HepG2 (cell line): ENCODE data around the gene IL10RA. TPM values are rescaled to one million over a fixed set of nuclear protein-coding genes. Genes with fewer than 3 reads are reported as not detected.

Source experiments
- ATAC-seq: fragments of 200-7000 bp; cut with Tn5 transposase; 3 replicates; pipeline ENCODE4 v1.9.1; 2020; ENCODE audit warnings: mild to moderate bottlenecking, moderate library complexity
- BruUV-seq: library from RNA; stranded (reverse); fragments of 400-500 nt; replicated peaks from 2 replicates; lab custom pipeline; 2021; lab: Mats Ljungman, UMichigan
- CTCF ChIA-PET: fragments of 300-600 bp; formaldehyde crosslinking; extraction: SDS; loops from one replicate; lab custom pipeline; 2021; ENCODE audit warnings: low total read pairs, inconsistent platforms, low intra/inter-chr PET ratio; lab: Yijun Ruan, JAX
- POLR2A ChIA-PET: fragments of 350-600 bp; sonication (Branson Sonifier 250); formaldehyde crosslinking; loops from one replicate; lab custom pipeline; 2020; ENCODE audit warnings: antibody characterized with exemption, inconsistent platforms; lab: Yijun Ruan, JAX
- DNase-seq: peaks from one replicate; pipeline ENCODE4 v3.0.0-alpha.2; 2015; ENCODE audit warnings: low spot score
- FAIRE-seq: peaks from 3 replicates; lab custom pipeline; 2011; peaks lifted over from hg19 to GRCh38; lab: Jason Lieb, UNC
- H2AFZ ChIP-seq: one replicate; pipeline ENCODE4 v1.6.1; 2011; ENCODE audit warnings: low read length, inconsistent platforms
- H3K27ac ChIP-seq: fragments of 300-600 bp; 3 replicates; pipeline ENCODE4 v1.8.0; 2011; ENCODE audit warnings: mixed run types, mild to moderate bottlenecking, mixed read lengths, low read length, inconsistent platforms; ENCODE audit not compliant: insufficient read depth; ENCODE audit errors: extremely low read length
- H3K27me3 ChIP-seq, 2 experiments: fragments of 200-600 bp in 1 of 2; 2 replicates in 1 of 2; 3 replicates in 1 of 2; pipeline versions ENCODE4 v1.6.0 to v1.8.0; 2011; ENCODE audit warnings: low read length in 2 of 2, mild to moderate bottlenecking in 2 of 2, moderate library complexity in 2 of 2, inconsistent platforms in 1 of 2; ENCODE audit not compliant: insufficient read depth in 2 of 2, control insufficient read depth in 1 of 2
- H3K36me3 ChIP-seq, 2 experiments: fragments of 200-600 bp in 1 of 2; replicated peaks in 1 of 2; 2 replicates in 1 of 2; 3 replicates in 1 of 2; pipeline versions ENCODE4 v1.5.1 to v1.8.0; 2011; ENCODE audit warnings: low read length in 2 of 2, inconsistent platforms in 1 of 2; ENCODE audit not compliant: insufficient read depth in 2 of 2, control insufficient read depth in 1 of 2
- H3K4me1 ChIP-seq: 2 replicates; pipeline ENCODE4 v1.5.1; 2012; ENCODE audit warnings: low read length, inconsistent platforms; ENCODE audit not compliant: insufficient read depth
- H3K4me2 ChIP-seq: 2 replicates; pipeline ENCODE4 v1.6.0; 2011; ENCODE audit warnings: low read depth, low read length, inconsistent platforms
- H3K4me3 ChIP-seq, 3 experiments: fragments of 200-600 bp in 1 of 3; sonication (generic), shearing (Covaris generic) in 1 of 3; replicated peaks in 1 of 3; 2 replicates each; pipeline ENCODE4 v1.5.1; 2011 to 2016; ENCODE audit warnings: low read length in 3 of 3, inconsistent platforms in 2 of 3, low read depth in 2 of 3, mild to moderate bottlenecking in 2 of 3, control low read depth in 1 of 3, mixed read lengths in 1 of 3; ENCODE audit not compliant: insufficient read depth in 1 of 3
- H3K79me2 ChIP-seq: one replicate; pipeline ENCODE4 v1.6.1; 2011; ENCODE audit warnings: low read length, inconsistent platforms; ENCODE audit not compliant: insufficient read depth
- H3K9ac ChIP-seq: 2 replicates; pipeline ENCODE4 v1.6.0; 2011; ENCODE audit warnings: mild to moderate bottlenecking, low read depth, low read length, inconsistent platforms; ENCODE audit not compliant: insufficient read depth
- H3K9me3 ChIP-seq: 2 replicates; pipeline ENCODE4 v1.5.1; 2012; ENCODE audit warnings: mild to moderate bottlenecking, low read length
- H4K20me1 ChIP-seq: 2 replicates; pipeline ENCODE4 v1.6.0; 2011; ENCODE audit warnings: inconsistent platforms, mild to moderate bottlenecking, low read length, moderate library complexity; ENCODE audit not compliant: insufficient read depth
- EP300 ChIP-seq, 3 experiments: sonication (generic) in 1 of 3; formaldehyde crosslinking in 1 of 3; IDR thresholded peaks; 2 replicates each; pipeline versions ENCODE4 v1.5.1 to v1.6.1; 2011 to 2020; ENCODE audit warnings: low read depth in 2 of 3, low read length in 2 of 3, borderline replicate concordance in 1 of 3, improper control_type of control experiment in 1 of 3, mild to moderate bottlenecking in 1 of 3, missing genetic modification reagents in 1 of 3, moderate library complexity in 1 of 3
- NFYB ChIP-seq: sonication (generic); formaldehyde crosslinking; IDR thresholded peaks from 2 replicates; pipeline ENCODE4 v1.4.0; 2020; ENCODE audit warnings: missing genetic modification reagents
- NR2F1 ChIP-seq, 2 experiments: fragments of 450-650 bp in 1 of 2; formaldehyde crosslinking in 1 of 2; IDR thresholded peaks; 2 replicates each; pipeline versions ENCODE4 v1.5.0 to v1.6.1; 2016 to 2020; ENCODE audit warnings: mild to moderate bottlenecking in 1 of 2, missing compliant biosample characterization in 1 of 2, missing genetic modification reagents in 1 of 2, moderate library complexity in 1 of 2
- SP4 ChIP-seq: sonication (generic); formaldehyde crosslinking; IDR thresholded peaks from 2 replicates; pipeline ENCODE4 v1.8.1; 2023; ENCODE audit warnings: mild to moderate bottlenecking, missing genetic modification reagents
- TARDBP ChIP-seq: sonication (generic); formaldehyde crosslinking; IDR thresholded peaks from 2 replicates; pipeline ENCODE4 v1.8.0; 2022; ENCODE audit warnings: mild to moderate bottlenecking, missing genetic modification reagents
- ZNF138 ChIP-seq: sonication (generic); formaldehyde crosslinking; IDR thresholded peaks from 2 replicates; pipeline ENCODE4 v1.5.0; 2020; ENCODE audit warnings: mild to moderate bottlenecking, low read depth, missing genetic modification reagents
- ZNF143 ChIP-seq: sonication (generic); formaldehyde crosslinking; IDR thresholded peaks from 2 replicates; pipeline ENCODE4 v1.4.0; 2020; ENCODE audit warnings: missing genetic modification reagents
- ZNF629 ChIP-seq: sonication (generic); formaldehyde crosslinking; conservative IDR thresholded peaks from 2 replicates; pipeline ENCODE4 v1.5.0; 2020; ENCODE audit warnings: missing genetic modification reagents
- WGBS: methylation state at CpG from one replicate; pipeline ENCODE4 v1.1.6; 2017; ENCODE audit warnings: low lambda C conversion rate; 5-methylcytosine and 5-hydroxymethylcytosine counted together
- in situ Hi-C: cut with HindIII; loops from 2 replicates; pipeline ENCODE4 v1.10.0; 2017; ENCODE audit warnings: low pct_unique_long_range_greater_than_20kb; ENCODE audit not compliant: extremely low pct_ligation_motif_present
- intact Hi-C: fragments of 100-400 bp; cut with micrococcal nuclease; formaldehyde crosslinking; loops from one replicate; pipeline ENCODE4 v1.10.0; 2022; ENCODE audit not compliant: unreplicated experiment
- polyA plus RNA-seq, 8 experiments: library from polyadenylated mRNA; depleted of rRNA in 3 of 8; stranded (reverse) in 7 of 8; unstranded in 1 of 8; fragments of >200 nt; fragmentation: Illumina TruSeq in 4 of 8; extraction: Trizol in 4 of 8; gene quantifications; 2 replicates each; pipeline versions ENCODE4 v1.2.1 to v1.2.3, GENCODE V29; 2011 to 2016; ENCODE audit warnings: low read depth in 4 of 8, missing spikeins in 1 of 8, mixed read lengths in 1 of 8; ENCODE audit not compliant: insufficient read depth in 1 of 8
- total RNA-seq, 5 experiments: library from RNA; depleted of rRNA; stranded (reverse); fragments of >200 nt; fragmentation: Illumina TruSeq; extraction: Trizol; gene quantifications; 2 replicates each; pipeline ENCODE4 v1.2.3, GENCODE V29; 2016; ENCODE audit warnings: low read depth in 1 of 5
- TF ChIP-seq, protein P1 (sequence below): sonication (generic); formaldehyde crosslinking; IDR thresholded peaks from 2 replicates; pipeline ENCODE4 v1.8.0; 2022; ENCODE audit warnings: mild to moderate bottlenecking, missing genetic modification reagents, moderate library complexity
- TF ChIP-seq, protein P2 (sequence below): sonication (generic); formaldehyde crosslinking; IDR thresholded peaks from 2 replicates; pipeline ENCODE4 v1.9.0; 2022; ENCODE audit warnings: low read depth, missing genetic modification reagents

Gene IL10RA
- total and polyA plus RNA-seq, 2 of the 13 experiments (the other 11 are each of a cell fraction or from before 2014, with no cell fraction given): not detected

DNA sequence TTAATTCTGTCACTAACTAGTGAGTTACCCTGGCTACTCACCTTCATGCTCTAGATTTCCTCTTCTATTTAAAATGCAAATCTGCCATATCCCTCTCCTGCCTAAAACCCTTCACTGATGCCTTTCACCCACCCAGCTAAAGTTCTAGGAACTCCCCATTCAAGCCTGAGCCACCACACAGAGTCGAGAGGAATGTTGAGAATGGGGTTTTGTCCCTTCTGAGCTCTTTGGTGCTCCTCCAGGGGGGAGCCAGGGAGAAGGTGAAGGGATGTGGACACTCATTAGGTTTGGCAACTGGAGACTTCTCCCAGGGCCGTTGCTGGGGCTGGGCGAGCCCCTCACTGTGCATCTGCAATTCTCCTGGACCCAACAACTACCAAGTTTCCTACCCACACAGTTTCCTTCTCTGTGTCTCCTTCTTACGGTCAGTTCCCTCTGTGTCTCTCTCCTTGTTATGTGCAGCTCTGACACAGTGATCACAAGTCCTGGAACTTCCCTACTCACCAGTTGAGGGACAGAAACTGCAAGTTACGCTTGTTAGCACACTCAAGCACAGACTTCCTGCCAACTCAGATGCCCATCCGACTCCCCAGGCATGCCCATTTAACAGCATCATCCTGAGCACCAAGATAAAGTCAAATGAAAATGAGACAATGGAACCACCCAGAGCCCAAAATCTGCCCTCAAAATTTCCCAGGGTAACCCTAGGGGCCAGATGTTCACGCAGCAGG, 6.5 kb upstream of the IL10RA start:
- ChIA-PET CTCF (no interaction called here), POLR2A (no interaction called here)
- Histone ChIP-seq H3K9me3 (no peaks in the 10 kb centered on the region), H3K27ac (no peak overlapping the region), H3K9ac (no peak overlapping the region), H4K20me1 (no peaks in the 10 kb centered on the region), H3K27me3 (peaks cover 0 to 45% of the 10 kb centered on the region in 2 experiments; a peak in 4 of 5 replicates), H3K4me2 (no peak overlapping the region), H3K36me3 (no peaks in the 10 kb centered on the region), H3K4me1 (no peaks in the 10 kb centered on the region), H3K79me2 (no peaks in the 10 kb centered on the region), H2AFZ (no peak overlapping the region), H3K4me3 (no peak overlapping the region)
- TF ChIP-seq, protein P1, sequence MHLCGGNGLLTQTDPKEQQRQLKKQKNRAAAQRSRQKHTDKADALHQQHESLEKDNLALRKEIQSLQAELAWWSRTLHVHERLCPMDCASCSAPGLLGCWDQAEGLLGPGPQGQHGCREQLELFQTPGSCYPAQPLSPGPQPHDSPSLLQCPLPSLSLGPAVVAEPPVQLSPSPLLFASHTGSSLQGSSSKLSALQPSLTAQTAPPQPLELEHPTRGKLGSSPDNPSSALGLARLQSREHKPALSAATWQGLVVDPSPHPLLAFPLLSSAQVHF: no peak
- TF ChIP-seq NFYB (CRISPR knock-in tag) (no peak), EP300 (IDR thresholded peaks at IDR 0.05; ENCODE audit: low read depth in 2 of 2, low read length in 2 of 2) (no peak), EP300 (CRISPR knock-in tag; IDR thresholded peaks at IDR 0.05; ENCODE audit: borderline replicate concordance) (no peak), ZNF143 (CRISPR knock-in tag) (no peak), NR2F1 (CRISPR knock-in tag; IDR thresholded peaks at IDR 0.05) (no peak), TARDBP (CRISPR knock-in tag) (no peak), ZNF629 (CRISPR knock-in tag) (no peak), SP4 (CRISPR knock-in tag) (no peak), ZNF138 (CRISPR knock-in tag) (no peak)
- TF ChIP-seq, protein P2, sequence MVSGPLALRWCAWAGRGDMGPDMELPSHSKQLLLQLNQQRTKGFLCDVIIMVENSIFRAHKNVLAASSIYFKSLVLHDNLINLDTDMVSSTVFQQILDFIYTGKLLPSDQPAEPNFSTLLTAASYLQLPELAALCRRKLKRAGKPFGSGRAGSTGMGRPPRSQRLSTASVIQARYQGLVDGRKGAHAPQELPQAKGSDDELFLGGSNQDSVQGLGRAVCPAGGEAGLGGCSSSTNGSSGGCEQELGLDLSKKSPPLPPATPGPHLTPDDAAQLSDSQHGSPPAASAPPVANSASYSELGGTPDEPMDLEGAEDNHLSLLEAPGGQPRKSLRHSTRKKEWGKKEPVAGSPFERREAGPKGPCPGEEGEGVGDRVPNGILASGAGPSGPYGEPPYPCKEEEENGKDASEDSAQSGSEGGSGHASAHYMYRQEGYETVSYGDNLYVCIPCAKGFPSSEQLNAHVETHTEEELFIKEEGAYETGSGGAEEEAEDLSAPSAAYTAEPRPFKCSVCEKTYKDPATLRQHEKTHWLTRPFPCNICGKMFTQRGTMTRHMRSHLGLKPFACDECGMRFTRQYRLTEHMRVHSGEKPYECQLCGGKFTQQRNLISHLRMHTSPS (CRISPR knock-in tag): no peak
- no peak for FAIRE-seq
- no peak for ATAC-seq
- intact Hi-C loops (no loop called here), in situ Hi-C loops (no loop called here)
- 7% methylated on average over 7 of the region's 7 CpGs for WGBS
- BruUV-seq: no TSS peak
- no peak for DNase-seq
